ENCODE results near the gene HDAC9.

- TF ChIP-seq, protein P1, sequence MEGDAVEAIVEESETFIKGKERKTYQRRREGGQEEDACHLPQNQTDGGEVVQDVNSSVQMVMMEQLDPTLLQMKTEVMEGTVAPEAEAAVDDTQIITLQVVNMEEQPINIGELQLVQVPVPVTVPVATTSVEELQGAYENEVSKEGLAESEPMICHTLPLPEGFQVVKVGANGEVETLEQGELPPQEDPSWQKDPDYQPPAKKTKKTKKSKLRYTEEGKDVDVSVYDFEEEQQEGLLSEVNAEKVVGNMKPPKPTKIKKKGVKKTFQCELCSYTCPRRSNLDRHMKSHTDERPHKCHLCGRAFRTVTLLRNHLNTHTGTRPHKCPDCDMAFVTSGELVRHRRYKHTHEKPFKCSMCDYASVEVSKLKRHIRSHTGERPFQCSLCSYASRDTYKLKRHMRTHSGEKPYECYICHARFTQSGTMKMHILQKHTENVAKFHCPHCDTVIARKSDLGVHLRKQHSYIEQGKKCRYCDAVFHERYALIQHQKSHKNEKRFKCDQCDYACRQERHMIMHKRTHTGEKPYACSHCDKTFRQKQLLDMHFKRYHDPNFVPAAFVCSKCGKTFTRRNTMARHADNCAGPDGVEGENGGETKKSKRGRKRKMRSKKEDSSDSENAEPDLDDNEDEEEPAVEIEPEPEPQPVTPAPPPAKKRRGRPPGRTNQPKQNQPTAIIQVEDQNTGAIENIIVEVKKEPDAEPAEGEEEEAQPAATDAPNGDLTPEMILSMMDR (IDR thresholded peaks at IDR 0.05): no peak
- no peak for TF ChIP-seq POLR2A (IDR thresholded peaks at IDR 0.05)
Observed at GRCh38 chr7:18834577-18834976, 339.0 kb downstream of the HDAC9 start.
